Panc1 (cell line): ENCODE data around the gene SSC5D. TPM values are rescaled to one million over a fixed set of nuclear protein-coding genes. Genes with fewer than 3 reads are reported as not detected.
"Not testable (repeated sequence)": the region's sequence is repeated elsewhere in the genome, so short reads cannot be mapped to it uniquely, and the experiment has no call there.

Source experiments
- ATAC-seq: fragments of 200-7000 bp; cut with Tn5 transposase; 2 replicates; pipeline ENCODE4 v1.9.1; 2020; ENCODE audit warnings: mild to moderate bottlenecking, moderate library complexity
- BruUV-seq: library from RNA; stranded (reverse); fragments of 400-500 nt; replicated peaks from 2 replicates; lab custom pipeline; 2021; lab: Mats Ljungman, UMichigan
- CTCF ChIA-PET: fragments of 300-600 bp; sonication (Branson Sonifier 250); formaldehyde crosslinking; loops from one replicate; lab custom pipeline; 2022; ENCODE audit warnings: antibody characterized with exemption; lab: Charles Lee
- POLR2A ChIA-PET: fragments of 300-600 bp; sonication (Branson Sonifier 250); formaldehyde crosslinking; loops from one replicate; lab custom pipeline; 2022; ENCODE audit warnings: antibody characterized with exemption; lab: Charles Lee
- DNase-seq: peaks from one replicate; pipeline ENCODE4 v3.0.0-alpha.2; 2010; ENCODE audit warnings: low read depth, low spot score
- H3K27ac ChIP-seq: 2 replicates; pipeline ENCODE4 v1.5.1; 2011; ENCODE audit warnings: mild to moderate bottlenecking, low read length, inconsistent platforms
- H3K27me3 ChIP-seq: fragments of 200-500 bp; sonication (Bioruptor generic); 2 replicates; pipeline ENCODE4 v1.6.0; 2014; ENCODE audit warnings: low read length, inconsistent platforms; ENCODE audit not compliant: control insufficient read depth, insufficient read depth
- H3K36me3 ChIP-seq: fragments of 200-500 bp; sonication (Bioruptor generic); 2 replicates; pipeline ENCODE4 v1.5.1; 2014; ENCODE audit warnings: inconsistent platforms, mild to moderate bottlenecking, low read length, moderate library complexity; ENCODE audit not compliant: control insufficient read depth, insufficient read depth
- H3K4me1 ChIP-seq: 2 replicates; pipeline ENCODE4 v1.5.1; 2011; ENCODE audit warnings: inconsistent platforms, mild to moderate bottlenecking, low read length, moderate library complexity; ENCODE audit not compliant: control insufficient read depth, insufficient read depth
- H3K4me3 ChIP-seq, 2 experiments: 2 replicates each; pipeline ENCODE4 v1.5.1; 2011 to 2012; ENCODE audit warnings: low read depth in 2 of 2, low read length in 2 of 2, mild to moderate bottlenecking in 2 of 2, inconsistent platforms in 1 of 2, moderate library complexity in 1 of 2
- H3K9me3 ChIP-seq: fragments of 200-500 bp; sonication (Bioruptor generic); 2 replicates; pipeline ENCODE4 v1.5.1; 2014; ENCODE audit warnings: low read depth, mild to moderate bottlenecking, inconsistent platforms, low read length, moderate library complexity; ENCODE audit not compliant: control insufficient read depth, insufficient read depth
- POLR2AphosphoS5 ChIP-seq: IDR thresholded peaks from 2 replicates; pipeline ENCODE4 v1.6.1; 2012; ENCODE audit warnings: mild to moderate bottlenecking, low read depth, low read length, moderate library complexity
- SIN3A ChIP-seq: IDR thresholded peaks from 2 replicates; pipeline ENCODE4 v1.6.1; 2012; ENCODE audit warnings: low read depth, mild to moderate bottlenecking, low read length, moderate library complexity, borderline replicate concordance; ENCODE audit not compliant: insufficient read depth
- TCF7L2 ChIP-seq: IDR thresholded peaks from 2 replicates; pipeline ENCODE4 v1.6.1; 2011; ENCODE audit warnings: mild to moderate bottlenecking, low read depth, low read length, inconsistent platforms
- in situ Hi-C: cut with HindIII; loops from 2 replicates; pipeline ENCODE4 v1.10.0; 2016; ENCODE audit warnings: low sequenced_read_pairs, low pct_unique_long_range_greater_than_20kb
- intact Hi-C: fragments of 100-400 bp; cut with micrococcal nuclease; formaldehyde crosslinking; loops from one replicate; pipeline ENCODE4 v1.10.0; 2022; ENCODE audit not compliant: unreplicated experiment
- total RNA-seq: library from RNA; stranded (reverse); gene quantifications from one replicate; pipeline ENCODE4 v1.2.1, GENCODE V29; 2021; ENCODE audit not compliant: unreplicated experiment
- TF ChIP-seq, protein P1 (sequence below), 2 experiments: IDR thresholded peaks; 2 replicates each; pipeline ENCODE4 v1.6.1; 2011 to 2012; ENCODE audit warnings: low read depth in 2 of 2, control low read depth in 1 of 2, low read length in 1 of 2, mild to moderate bottlenecking in 1 of 2, moderate library complexity in 1 of 2; ENCODE audit not compliant: insufficient read depth in 1 of 2
- TF ChIP-seq, protein P2 (sequence below): fragments of 450-650 bp; IDR thresholded peaks from 2 replicates; pipeline ENCODE4 v1.5.1; 2017; ENCODE audit warnings: mild to moderate bottlenecking

SSC5D gene
- total RNA-seq, 1 experiment from 2014 or later, result 13.0 TPM

DNA sequence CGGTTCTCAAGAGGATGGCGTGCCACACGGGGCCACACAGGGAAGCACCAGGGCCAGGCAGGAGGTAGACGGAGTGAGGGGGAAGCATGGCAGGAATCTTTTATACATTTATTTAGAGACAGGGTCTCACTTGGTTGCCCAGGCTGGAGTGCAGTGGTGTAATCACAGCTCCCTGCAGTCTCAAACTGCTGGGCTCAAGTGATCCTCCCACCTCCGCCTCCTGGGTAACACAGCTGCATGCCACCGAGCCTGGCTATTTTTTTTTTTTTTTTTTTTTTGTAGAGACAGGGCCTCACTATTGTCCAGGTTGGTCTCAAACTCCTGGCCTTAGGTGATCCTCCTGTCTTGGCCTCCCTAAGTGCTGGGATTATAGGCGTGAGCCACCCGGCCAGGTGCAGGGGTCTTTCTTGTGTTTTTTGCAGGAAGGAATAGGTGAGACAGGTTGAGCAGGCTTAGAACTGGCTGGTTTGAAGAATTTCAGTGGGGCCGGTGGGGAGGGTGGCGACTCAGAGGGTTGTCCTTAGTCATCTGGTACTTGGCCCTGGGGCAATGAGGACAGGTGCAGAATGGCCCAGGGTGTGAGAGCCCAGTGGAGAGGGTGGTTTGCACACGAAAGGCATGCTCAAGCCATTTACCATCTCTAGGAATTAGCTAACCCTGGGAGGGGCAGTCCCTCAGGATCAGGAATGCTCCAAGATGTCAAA, 7.6 kb downstream of the SSC5D start:
- ChIA-PET CTCF (interaction anchor here (1.1 kb wide), 1 partner anchor 16 kb away, joined by 3 read pairs; no protein-coding TSS in a partner anchor), POLR2A (no interaction called here)
- H3K9me3 ChIP-seq, result no peaks in the 10 kb centered on the region
- in situ Hi-C loops, result no loop called here
- no peak overlapping the region for H3K27ac ChIP-seq
- intact Hi-C loops, result no loop called here
- BruUV-seq, result no TSS peak
- no peak for ATAC-seq
- TF ChIP-seq TCF7L2 (no peak), POLR2AphosphoS5 (no peak), SIN3A (no peak)
- TF ChIP-seq, protein P1, sequence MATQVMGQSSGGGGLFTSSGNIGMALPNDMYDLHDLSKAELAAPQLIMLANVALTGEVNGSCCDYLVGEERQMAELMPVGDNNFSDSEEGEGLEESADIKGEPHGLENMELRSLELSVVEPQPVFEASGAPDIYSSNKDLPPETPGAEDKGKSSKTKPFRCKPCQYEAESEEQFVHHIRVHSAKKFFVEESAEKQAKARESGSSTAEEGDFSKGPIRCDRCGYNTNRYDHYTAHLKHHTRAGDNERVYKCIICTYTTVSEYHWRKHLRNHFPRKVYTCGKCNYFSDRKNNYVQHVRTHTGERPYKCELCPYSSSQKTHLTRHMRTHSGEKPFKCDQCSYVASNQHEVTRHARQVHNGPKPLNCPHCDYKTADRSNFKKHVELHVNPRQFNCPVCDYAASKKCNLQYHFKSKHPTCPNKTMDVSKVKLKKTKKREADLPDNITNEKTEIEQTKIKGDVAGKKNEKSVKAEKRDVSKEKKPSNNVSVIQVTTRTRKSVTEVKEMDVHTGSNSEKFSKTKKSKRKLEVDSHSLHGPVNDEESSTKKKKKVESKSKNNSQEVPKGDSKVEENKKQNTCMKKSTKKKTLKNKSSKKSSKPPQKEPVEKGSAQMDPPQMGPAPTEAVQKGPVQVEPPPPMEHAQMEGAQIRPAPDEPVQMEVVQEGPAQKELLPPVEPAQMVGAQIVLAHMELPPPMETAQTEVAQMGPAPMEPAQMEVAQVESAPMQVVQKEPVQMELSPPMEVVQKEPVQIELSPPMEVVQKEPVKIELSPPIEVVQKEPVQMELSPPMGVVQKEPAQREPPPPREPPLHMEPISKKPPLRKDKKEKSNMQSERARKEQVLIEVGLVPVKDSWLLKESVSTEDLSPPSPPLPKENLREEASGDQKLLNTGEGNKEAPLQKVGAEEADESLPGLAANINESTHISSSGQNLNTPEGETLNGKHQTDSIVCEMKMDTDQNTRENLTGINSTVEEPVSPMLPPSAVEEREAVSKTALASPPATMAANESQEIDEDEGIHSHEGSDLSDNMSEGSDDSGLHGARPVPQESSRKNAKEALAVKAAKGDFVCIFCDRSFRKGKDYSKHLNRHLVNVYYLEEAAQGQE (IDR thresholded peaks at IDR 0.05; ENCODE audit: insufficient read depth in 1 of 2, low read depth in 2 of 2, low read length in 1 of 2), result no peak
- TF ChIP-seq, protein P2, sequence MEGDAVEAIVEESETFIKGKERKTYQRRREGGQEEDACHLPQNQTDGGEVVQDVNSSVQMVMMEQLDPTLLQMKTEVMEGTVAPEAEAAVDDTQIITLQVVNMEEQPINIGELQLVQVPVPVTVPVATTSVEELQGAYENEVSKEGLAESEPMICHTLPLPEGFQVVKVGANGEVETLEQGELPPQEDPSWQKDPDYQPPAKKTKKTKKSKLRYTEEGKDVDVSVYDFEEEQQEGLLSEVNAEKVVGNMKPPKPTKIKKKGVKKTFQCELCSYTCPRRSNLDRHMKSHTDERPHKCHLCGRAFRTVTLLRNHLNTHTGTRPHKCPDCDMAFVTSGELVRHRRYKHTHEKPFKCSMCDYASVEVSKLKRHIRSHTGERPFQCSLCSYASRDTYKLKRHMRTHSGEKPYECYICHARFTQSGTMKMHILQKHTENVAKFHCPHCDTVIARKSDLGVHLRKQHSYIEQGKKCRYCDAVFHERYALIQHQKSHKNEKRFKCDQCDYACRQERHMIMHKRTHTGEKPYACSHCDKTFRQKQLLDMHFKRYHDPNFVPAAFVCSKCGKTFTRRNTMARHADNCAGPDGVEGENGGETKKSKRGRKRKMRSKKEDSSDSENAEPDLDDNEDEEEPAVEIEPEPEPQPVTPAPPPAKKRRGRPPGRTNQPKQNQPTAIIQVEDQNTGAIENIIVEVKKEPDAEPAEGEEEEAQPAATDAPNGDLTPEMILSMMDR, result no peak
- DNase-seq, result no peak
- H3K4me1 ChIP-seq, result peaks cover 31% of the 10 kb centered on the region
- no peak overlapping the region for H3K4me3 ChIP-seq
- no peaks in the 10 kb centered on the region for H3K27me3 ChIP-seq
- H3K36me3 ChIP-seq, result no peaks in the 10 kb centered on the region

DNA sequence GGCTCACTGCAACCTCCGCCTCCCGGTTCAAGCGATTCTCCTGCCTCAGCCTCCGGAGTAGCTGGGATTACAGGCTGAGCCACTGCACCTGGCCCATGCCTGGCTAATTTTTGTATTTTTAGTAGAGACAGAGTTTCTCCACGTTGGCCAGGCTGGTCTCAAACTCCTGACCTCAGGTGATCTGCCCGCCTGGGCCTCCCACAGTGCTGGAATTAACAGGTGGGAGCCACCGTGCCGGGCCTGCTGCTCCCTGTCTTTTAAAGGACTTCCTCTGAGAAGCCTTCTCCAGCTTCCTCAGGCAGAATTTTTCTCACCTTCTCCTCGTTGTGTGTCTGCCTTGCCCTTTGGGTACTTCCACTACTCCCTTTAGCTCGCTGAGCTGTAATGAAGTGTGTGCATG, 8.6 kb downstream of the SSC5D start:
- BruUV-seq, DNase-seq, H3K36me3 ChIP-seq, POLR2A ChIA-PET, H3K9me3 ChIP-seq, H3K27ac ChIP-seq, in situ Hi-C loops, H3K4me3 ChIP-seq, H3K27me3 ChIP-seq, ATAC-seq, intact Hi-C loops: not testable (repeated sequence)
- H3K4me1 ChIP-seq, result peaks cover 21% of the 10 kb centered on the region
- CTCF ChIA-PET, result interaction anchor here (1.1 kb wide), 1 partner anchor 17 kb away, joined by 3 read pairs; no protein-coding TSS in a partner anchor

DNA sequence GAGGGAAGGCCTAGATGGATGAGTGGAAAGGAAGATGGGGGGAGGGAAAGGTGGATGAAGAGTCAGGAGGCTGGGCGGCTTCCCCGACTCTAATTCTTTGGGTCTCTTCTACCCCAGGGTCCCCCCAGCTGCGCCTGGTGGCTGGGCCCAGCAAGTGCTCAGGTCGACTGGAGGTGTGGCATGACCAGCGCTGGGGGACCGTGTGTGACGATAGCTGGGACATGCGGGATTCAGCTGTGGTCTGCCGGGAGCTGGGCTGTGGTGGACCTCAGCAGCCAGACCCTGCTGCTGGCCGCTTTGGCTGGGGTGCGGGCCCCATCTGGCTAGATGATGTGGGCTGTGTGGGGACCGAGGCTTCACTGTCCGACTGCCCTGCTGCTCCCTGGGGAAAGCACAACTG, 9.5 kb downstream of the SSC5D start:
- CTCF ChIA-PET, result interaction anchor here (0.6 kb wide), 1 partner anchor 357 kb away, joined by 3 read pairs; no protein-coding TSS in a partner anchor
- no peaks in the 10 kb centered on the region for H3K36me3 ChIP-seq
- H3K4me1 ChIP-seq, result peaks cover 12% of the 10 kb centered on the region
- H3K9me3 ChIP-seq, result no peaks in the 10 kb centered on the region
- no peaks in the 10 kb centered on the region for H3K27me3 ChIP-seq
- ATAC-seq (no peak), DNase-seq (no peak)
- H3K4me3 ChIP-seq, result no peak overlapping the region
- TF ChIP-seq, protein P1 (IDR thresholded peaks at IDR 0.05; ENCODE audit: insufficient read depth in 1 of 2, low read depth in 2 of 2, low read length in 1 of 2), result no peak
- TF ChIP-seq POLR2AphosphoS5 (no peak), SIN3A (no peak), TCF7L2 (no peak)
- TF ChIP-seq, protein P2, result no peak
- in situ Hi-C loops, result no loop called here
- intact Hi-C loops, result no loop called here
- H3K27ac ChIP-seq, result no peak overlapping the region
- BruUV-seq, result no TSS peak
- POLR2A ChIA-PET, result no interaction called here
